ENCODE measurements around the gene KRTAP17-1.
"Not testable (repeated sequence)": the region's sequence is repeated elsewhere in the genome, so short reads cannot be mapped to it uniquely, and the experiment has no call there.

KRTAP17-1 gene

DNA sequence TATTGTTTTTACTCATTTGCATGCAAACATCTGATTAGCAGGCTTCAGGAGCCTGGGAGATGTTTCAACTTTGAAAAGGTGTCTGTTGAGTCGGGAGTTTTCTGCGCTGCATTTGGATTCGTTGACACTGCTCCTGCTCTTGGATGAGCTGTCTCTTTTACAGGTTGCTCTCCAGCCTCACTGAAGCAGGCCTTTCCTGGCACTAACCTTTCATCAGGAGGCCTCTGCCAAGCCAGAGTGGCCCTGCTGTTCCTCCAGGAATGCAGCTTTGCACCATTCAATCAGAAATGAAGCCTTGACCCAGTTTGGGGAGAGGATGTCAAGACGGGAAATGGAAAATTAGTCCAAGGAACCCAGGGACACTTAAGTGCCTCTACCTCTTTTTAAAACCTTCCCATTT, 12.5 kb downstream of the KRTAP17-1 start:
- DNase-seq (ENCODE audit: low spot score) = no peak

DNA sequence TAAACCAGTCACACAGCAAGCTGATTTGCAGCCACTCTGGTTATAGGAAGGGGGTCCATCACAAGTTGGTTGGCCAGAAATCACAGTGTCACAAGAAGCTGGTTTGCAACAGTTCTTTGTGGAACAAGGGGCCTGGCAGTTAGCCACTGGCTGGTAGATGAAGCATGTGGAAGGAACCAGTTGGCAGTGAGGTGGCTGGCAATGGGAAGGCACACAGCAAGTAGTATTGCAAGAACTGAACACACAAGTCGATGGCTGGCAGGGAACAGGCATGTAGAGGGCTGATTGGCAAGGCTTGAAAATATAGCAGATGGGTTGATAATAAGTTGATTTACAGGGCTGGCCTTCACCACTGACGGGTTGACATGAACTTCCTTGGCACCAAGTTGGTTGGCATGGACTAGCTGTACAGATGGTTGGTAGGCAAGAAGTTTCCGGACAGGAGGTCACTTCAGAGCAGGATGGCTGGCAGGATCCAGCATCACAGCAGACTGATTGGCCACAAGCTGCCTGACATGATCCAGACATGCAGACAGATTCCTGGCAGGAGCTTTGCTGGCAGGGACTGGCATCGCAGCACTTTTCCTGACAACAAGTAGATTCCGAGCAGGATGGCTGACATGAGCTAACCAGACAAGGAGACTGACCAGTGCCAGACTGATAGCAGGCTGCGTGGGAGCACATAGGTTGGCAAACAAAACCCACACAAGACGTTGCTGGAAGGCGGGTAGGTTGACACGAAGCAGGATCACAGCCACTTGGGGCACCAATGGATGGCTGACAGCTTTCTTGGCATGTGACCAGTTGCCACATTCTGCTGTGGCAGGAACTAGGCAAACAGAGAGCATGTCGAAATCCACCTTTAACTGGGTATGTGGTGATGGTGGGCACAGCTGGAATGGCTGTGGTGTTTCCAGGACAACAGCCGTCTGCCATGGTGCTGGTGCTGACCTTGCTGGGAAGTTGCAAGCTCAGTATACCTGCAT, 13.3 kb downstream of the KRTAP17-1 start, which contains the start of gene KRTAP29-1:
KRTAP29-1 (minus strand) TSS at position 936 of the 986 bp plus-strand sequence; CDS start at position 936, 0 bp downstream.
- no peak for DNase-seq (ENCODE audit: low spot score)

DNA sequence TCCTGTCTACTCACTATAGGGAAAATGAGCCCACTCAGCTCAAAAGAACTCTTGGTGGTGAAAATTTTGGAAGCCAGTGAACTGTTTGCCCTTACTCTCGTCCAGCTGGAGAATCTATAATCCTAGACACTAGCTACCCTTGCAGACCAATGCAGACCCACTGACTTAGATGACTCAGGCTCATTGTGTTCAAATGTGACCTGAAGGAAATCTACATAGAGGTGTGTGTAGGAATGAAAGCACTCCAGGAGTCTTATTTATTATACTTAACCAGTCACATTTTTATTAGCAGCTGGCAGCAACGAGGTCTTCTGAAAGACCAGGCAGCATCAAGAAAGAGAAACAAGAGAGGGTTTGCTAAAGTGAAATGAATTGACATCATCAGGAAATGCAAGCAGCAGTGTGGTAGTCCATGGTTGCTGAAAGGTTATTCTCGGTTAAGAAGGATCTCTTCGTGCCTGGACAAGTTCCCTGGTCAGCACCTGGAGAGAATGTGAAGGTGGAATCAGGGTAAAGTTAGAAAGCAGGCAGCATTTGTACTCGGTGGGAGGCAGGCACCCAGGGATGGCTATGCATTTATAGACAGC, 14.2 kb downstream of the KRTAP17-1 start:
- DNase-seq (ENCODE audit: low spot score) = no peak

DNA sequence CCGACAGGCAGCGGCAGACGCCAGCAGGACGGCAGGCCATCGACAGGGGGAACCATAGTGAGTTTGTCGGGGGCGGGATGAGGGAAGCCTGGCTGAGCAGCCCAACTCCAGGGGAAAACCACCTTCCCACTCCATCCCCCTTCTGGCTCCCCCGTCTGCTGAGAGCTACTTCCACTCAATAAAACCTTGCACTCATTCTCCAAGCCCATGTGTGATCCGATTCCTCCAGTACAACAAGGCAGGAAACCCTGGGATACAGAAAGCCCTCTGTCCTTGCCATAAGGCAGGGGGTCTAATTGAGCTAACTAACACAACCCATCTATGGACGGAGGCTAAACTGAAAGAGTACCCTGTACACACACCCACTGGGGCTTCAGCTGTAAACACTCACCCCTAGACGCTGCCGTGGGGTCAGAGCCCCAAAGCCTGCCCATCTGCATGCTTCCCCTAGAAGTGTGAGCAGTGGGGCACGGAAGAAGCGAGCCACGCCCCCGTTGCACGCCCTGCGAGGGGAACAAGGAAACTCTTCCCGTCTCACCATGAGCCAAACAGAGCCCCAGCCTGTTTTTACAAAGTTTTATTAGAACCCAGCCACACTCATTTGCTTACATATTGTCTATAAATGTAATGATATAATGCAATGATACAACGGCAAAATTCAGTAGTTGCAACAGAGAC, 16.9 kb downstream of the KRTAP17-1 start:
- DNase-seq (ENCODE audit: low spot score) = no peak

DNA sequence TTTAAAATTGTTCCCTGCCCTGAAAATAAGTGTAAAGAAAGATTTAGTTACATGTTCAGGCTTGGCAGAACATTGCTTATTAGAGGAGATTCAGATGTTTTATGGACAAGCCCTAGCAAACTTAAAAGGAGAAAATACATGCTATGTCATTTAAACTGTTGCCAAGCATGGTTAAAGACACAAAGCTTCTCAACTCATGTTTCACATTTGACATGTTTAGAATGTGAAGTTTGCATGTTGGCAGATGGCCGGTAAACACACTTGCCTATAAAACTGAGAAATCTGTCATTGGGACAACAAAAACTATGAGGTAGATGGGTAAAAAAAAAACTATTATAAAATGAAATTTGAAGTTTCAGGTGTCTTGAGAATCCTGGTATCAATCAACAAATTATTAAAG, 18.7 kb downstream of the KRTAP17-1 start:
- DNase-seq (ENCODE audit: low spot score) = no peak

DNA sequence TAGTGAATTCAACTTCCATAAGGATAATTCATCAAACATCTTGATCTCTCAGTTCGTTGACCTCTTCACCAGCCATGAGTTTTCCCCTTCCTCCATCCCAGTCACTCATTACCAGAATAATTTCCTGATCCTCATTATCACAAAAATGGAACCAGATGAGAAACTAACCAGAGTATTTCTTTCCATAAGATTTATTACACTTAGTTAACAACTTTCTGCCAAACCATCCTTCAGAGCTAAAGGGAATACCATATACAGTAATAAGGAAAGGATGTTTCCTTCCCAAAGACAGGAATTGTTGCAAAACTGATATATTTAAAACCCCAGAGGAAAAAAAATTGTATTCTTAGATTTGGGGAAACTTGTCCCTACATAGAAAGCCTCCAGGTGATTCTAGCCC, 21.5 kb downstream of the KRTAP17-1 start:
- DNase-seq (ENCODE audit: low spot score) = no peak

DNA sequence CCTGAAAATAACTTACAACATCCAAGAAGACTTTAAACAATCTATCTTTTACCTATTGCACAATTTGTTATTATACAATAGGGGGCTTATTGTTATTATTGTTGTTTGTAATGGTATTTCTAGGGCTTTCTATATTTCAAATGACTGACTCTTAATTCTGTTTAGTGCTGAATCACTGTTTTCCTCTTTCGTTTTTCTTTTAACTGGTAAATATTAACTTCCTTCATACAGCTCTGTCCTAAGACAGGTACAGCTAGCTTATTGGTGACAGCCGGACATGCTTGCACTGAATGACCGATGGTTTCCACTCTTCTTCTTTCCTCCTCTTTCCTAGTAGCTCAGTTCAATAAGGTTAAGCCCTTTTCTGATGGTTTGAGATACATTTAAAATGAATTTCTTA, 28.5 kb downstream of the KRTAP17-1 start:
- DNase-seq (ENCODE audit: low spot score) = no peak

DNA sequence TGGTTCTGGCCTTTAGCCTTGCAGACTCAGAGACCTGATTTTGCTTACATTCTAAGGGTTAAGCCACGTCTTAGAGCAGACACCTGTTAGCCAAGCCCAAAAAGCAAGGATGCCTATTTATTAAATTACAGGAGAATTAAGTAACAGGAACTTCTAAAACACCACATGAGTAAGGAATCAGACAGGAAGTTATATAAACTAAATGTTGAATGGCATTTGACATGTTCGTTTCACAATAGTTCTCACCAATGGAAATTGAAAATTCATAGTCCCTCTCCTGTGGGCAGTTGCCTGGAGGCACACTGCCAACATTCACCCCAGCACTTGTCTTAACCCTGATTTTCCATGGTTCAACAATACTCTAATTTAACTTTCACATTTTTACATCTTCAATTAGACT, 31.0 kb downstream of the KRTAP17-1 start:
- DNase-seq (ENCODE audit: low spot score) = no peak

DNA sequence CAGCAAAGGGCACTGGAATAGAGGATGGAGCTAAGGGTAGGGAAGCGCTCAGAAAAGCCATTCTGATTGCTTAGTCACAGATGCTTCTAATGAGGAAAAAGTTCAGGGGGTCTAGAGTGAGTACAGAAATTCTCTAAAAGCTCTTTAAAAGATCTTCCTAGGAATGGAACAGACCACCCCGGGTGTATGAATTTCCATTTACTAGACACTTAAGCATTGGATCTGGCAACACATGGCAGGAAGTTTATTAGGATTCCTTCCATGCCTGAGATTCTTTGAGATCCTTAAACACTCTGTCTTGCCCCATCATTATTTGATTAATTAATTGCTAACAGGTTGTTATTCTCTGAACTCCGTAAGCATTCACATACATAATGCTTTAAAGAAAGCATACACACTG, 31.5 kb downstream of the KRTAP17-1 start:
- no peak for DNase-seq (ENCODE audit: low spot score)

DNA sequence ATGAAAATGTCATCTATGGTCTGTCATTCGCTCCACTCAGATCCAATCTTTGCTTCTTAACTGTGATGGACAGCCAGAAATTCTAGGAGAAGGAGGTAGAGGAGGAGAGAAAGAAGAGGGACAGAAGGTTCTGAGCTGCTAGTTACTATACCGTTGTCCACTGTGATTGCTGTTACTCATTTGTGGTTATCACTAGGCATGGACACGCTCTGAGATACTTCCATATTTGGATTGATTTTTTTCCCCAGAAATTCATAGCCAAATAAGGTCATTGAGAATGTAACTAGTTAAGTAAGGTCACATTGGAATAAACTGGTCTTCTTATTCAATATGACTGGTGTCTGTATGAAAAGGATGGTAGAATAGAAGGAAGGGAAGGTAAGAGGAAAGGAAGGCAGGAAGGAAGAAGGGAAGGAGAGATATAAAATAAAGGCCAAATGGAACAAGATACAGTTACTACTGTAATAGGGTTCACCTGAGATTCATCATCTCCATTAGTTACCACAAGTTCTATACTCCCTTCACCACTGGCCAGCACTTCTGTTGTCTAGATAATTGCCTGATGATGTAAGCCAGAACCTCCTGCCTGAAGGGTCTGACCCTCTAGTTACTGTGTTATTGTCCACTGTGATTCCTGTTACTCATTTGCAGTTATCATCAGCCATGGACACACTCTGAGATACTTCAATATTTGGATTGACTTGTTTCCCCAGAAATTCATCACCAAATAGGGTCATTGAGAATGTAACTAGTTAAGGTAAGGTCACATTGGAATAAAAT, 37.1 kb downstream of the KRTAP17-1 start:
- no peak for DNase-seq (ENCODE audit: low spot score)

DNA sequence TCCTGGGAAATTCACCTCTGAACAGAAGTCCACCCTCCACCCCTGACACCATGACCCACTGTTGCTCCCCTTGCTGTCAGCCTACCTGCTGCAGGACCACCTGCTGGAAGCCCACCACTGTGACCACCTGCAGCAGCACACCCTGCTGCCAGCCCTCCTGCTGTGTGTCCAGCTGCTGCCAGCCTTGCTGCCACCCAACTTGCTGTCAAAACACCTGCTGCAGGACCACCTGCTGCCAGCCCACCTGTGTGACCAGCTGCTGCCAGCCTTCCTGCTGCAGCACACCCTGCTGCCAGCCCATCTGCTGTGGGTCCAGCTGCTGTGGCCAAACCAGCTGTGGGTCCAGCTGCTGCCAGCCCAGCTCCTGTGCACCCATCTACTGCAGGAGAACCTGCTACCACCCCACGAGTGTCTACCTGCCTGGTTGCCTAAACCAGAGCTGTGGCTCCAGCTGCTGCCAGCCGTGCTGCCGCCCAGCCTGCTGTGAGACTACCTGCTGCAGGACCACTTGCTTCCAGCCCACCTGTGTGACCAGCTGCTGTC, 39.8 kb downstream of the KRTAP17-1 start, which contains the start of gene KRTAP9-7:
KRTAP9-7 (plus strand) TSS at position 51 of the 543 bp plus-strand sequence; CDS start at position 51, 0 bp downstream.
- not testable (repeated sequence) for DNase-seq (ENCODE audit: low spot score)

DNA sequence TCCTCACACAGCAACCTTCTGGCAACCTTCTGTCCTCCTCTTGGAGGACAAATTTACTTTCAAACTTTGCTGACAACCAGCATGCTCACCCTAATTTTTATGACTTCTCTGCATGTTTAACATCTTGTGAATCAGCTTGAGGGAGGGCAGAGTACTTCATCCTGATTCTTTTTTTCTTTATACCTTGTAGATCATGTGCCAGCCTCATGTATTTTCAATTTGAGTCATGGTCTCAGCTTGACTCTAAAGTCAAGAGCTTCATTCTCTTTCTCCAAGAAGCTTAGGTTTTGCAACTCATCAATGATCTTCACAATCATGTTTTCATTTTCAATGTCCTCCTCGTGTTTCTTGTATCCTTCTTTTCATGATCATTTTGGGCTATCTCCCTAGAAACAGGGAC, 43.7 kb downstream of the KRTAP17-1 start:
- DNase-seq (ENCODE audit: low spot score) = no peak

DNA sequence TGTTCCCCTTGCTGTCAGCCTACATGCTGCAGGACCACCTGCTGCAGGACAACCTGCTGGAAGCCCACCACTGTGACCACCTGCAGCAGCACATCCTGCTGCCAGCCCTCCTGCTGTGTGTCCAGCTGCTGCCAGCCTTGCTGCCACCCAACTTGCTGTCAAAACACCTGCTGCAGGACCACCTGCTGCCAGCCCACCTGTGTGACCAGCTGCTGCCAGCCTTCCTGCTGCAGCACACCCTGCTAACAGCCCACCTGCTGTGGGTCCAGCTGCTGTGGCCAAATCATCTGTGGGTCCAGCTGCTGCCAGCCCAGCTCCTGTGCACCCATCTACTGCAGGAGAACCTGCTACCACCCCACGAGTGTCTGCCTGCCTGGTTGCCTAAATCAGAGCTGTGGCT, 44.2 kb downstream of the KRTAP17-1 start:
- DNase-seq (ENCODE audit: low spot score) = not testable (repeated sequence)

DNA sequence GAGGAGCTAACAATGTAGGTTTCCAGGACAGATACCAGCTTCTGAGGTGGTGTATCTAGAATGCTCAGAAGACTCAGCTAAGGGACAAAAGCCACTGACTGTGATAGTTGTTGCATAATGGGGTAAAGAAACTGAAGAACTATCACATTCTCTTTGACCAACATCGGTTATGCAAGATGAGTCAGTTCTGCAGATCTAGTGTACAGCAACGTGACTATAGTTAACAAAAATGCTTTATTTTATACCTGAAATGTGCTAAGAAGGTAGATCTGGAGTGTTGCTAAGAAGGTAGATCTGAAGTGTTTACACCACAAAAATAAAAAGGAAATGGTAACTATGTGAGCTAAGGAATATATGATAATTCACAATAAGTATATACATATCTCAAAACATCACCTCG, 47.8 kb downstream of the KRTAP17-1 start:
- no peak for DNase-seq (ENCODE audit: low spot score)

DNA sequence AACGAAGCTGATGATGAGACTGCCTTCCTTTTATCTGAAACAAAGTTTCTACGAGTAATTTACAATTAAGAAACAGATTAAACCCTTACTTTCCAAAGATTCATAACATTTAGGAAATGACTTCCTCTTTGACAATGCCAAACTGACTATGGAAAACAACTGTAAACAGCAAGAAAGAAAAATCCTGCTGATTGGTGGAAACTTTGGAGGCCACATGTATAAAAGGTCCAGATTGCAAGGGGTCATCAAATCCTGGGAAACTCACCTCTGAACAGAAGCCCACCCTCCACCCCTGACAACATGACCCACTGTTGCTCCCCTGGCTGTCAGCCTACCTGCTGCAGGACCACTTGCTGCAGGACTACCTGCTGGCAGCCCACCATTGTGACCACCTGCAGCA, 50.4 kb downstream of the KRTAP17-1 start, which contains the start of gene KRTAP9-6:
KRTAP9-6 (plus strand) TSS at position 301 of the 400 bp plus-strand sequence; CDS start at position 301, 0 bp downstream.
- no peak for DNase-seq (ENCODE audit: low spot score)
